UCSD-AML1 (cell line): ENCODE data around the gene NUP98.
"Not testable (repeated sequence)": the region's sequence is repeated elsewhere in the genome, so short reads cannot be mapped to it uniquely, and the experiment has no call there.

Experiments
- DNase-seq: peaks from one replicate; lab custom pipeline; 2025; ENCODE audit not compliant: unreplicated experiment; lab: John Stamatoyannopoulos, UW

Gene NUP98

GRCh38 chr11:3802011-3802790 is 4.8 kb upstream of the NUP98 start:
- DNase-seq = no peak

- no peak for DNase-seq
These were observed 2.5 kb upstream of the NUP98 start for GRCh38 chr11:3799873-3800272.

DNA sequence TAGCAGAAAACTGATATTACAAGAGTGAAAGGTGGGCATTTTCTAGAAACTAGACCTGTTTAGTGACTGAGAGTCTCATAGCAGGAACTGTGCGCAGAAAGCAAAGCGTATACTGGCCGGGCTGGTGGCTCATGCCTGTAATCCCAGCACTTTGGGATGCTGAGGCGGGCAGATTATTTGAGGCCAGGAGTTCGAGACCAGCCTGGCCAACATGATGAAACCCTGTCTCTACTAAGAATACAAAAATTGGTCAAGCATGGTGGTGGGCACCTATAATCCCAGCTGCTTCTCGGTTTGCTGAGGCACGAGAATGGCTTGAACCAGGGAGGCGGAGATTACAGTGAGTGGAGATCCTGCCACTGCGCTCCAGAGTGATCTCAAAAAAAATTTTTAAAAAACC is 1.8 kb upstream of the NUP98 start:
- DNase-seq = no peak

DNA sequence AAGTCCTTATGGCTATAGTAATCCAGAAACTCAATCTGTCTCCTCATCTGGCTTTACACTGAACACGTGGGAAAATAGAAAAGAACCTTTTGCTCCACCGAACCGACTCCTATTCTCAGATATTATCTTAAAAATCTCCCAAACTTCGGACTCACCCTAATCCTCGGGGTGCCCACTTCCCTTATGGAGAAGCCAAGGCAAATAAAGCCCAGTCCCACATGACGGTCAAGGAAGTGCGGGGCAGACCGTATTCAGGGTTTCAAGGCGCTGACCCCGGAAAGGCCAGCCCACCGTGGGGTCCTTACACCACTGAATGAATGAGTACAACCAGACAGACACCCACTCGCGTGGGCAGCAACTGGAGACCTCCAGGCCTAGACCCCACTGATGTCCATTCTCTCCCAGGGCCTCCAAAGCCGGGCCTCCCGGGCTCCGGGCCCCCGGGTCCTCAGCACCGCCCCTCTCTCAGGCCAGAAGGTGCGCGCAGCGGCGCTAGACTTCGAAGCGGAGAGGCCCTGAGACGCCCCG is 489 bp downstream of the NUP98 start:
- no peak for DNase-seq

- DNase-seq = no peak
These were observed 1.0 kb downstream of the NUP98 start for GRCh38 chr11:3796346-3796745.

GRCh38 chr11:3796002-3796311 is 1.4 kb downstream of the NUP98 start:
- DNase-seq = no peak

- DNase-seq = no peak
These were observed 2.0 kb downstream of the NUP98 start for GRCh38 chr11:3795131-3796001.

GRCh38 chr11:3794387-3794786 is 3.0 kb downstream of the NUP98 start:
- DNase-seq = not testable (repeated sequence)

GRCh38 chr11:3786781-3787428 is 10.4 kb downstream of the NUP98 start:
- DNase-seq = no peak

DNA sequence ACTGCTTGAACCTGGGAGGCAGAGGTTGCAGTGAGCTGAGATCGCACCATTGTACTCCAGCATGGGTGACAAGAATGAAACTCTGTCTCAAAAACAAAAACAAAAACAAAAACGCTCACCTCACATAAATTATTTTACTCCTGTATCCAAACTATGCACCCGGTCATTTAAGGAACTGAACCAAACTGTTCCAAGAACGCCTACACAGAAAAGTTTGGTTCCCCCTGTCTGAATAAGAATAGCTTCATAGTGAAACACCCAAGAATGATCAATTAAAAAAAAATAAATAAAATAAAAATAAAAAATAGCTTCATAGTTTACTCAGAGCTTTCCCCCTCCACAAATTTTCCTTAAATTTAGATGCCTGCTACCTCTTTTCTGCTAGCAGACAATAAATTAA is 13.7 kb downstream of the NUP98 start:
- no peak for DNase-seq

DNA sequence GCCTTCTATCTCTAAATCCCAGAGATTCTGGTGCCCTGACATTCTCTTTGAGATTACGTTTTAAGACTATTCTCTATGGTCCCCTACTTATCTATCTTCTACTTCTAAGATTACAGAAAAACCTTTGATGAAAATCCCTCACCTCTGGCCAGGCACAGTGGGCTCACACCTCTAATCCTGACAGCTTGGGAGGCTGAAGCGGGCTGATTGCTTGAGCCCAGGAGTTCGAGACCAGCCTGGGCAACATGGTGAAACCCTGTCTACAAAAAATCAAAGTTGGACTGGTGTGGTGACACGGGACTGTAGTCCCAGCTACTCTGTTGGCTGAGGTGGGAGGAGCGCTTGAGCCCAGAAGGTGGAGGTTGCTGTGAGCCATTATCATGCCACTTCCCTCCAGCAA is 14.4 kb downstream of the NUP98 start:
- no peak for DNase-seq

- no peak for DNase-seq
These were observed 15.9 kb downstream of the NUP98 start for GRCh38 chr11:3781423-3781822.

DNA sequence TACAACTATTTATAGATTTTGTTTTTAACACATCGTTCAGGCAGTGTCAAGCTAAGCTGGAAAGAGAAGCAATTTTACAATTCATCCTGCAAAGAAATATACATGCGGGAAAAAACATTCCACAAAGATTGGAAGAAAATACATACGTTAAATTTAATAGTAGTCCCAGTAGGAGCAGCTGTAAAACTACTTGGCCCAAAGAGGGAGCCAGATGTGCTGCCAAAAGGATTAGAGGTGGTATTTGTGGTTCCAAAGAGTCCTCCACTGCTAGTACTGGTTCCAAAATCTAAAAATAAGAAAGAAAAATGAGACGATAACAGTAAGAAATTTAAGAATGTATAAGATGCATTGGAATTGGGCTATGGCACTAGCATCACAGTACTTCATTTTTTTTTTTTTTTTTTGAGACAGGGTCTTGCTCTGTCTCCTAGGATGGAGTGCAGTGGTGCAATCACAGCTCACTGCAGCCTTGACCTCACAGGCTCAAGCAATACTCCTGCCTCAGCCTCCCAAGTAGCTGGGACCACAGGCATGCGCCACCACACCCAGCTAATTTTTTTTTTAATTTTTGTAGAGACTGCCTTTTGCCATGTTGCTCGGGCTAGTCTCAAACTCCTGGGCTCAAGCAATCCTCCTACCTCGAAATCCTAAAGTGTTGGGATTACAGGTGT is 21.5 kb downstream of the NUP98 start:
- no peak for DNase-seq

- no peak for DNase-seq
These were observed 24.2 kb downstream of the NUP98 start for GRCh38 chr11:3773180-3773579.

DNA sequence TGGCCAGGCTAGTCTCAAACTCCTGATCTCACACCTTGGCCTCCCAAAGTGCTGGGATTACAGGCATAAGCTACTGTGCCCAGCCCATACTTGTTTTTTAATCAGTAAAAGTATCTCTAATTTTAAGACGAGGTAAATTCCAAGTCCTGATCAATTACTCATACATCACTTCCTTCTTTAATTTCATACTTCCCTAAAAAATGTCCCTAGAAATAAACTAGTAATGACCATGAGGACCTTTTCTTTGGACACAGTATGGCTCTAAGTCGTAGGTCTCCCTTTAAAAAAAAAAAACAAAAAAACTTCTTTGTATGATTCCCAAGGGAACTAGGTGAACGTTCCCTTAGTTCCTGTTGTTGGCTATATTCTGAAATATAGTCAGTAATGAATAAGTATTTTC is 29.8 kb downstream of the NUP98 start:
- no peak for DNase-seq

DNA sequence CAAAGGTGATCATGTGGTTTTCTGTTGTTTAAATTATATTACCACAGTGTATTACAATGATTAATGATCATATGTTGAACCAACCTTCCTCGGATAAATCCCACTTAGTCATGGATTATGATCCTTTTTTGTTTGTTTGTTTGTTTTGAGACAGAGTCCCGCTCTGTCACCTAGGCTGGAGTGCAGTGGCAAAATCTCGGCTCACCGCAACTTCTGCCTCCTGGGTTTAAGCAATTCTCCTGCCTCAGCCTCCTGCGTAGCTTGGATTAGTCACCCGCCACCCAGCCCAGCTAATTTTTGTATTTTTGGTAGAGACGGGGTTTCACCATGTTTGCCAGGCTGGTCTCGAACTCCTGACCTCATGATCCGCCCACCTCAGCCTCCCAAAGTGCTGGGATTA is 30.5 kb downstream of the NUP98 start:
- DNase-seq = not testable (repeated sequence)

GRCh38 chr11:3764266-3764665 is 33.1 kb downstream of the NUP98 start:
- DNase-seq = no peak

DNA sequence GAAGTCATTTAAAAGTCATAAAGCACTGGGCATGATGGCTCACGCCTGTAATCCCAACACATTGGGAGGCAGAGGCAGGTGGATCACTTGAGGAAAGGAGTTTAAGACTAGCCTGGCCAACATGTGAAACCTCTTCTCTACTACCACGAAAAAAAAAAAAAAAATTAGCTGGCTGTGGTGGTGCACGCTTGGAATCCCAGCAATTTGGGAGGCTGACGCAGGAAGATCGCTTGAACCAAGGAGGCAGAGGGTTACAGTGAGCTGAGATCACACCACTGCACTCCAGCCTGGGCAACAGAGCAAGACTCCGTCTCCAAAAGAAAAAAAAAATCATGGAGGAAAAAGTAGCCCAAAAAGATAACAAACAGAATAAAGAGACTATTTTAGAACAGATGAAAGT is 42.2 kb downstream of the NUP98 start:
- DNase-seq = no peak

GRCh38 chr11:3753110-3753509 is 44.2 kb downstream of the NUP98 start:
- DNase-seq = no peak

GRCh38 chr11:3747704-3748103 is 49.6 kb downstream of the NUP98 start:
- DNase-seq = no peak

GRCh38 chr11:3745161-3745560 is 52.2 kb downstream of the NUP98 start:
- DNase-seq = no peak
